HG02571 (cell line): ENCODE results near the gene DSG1.
"Not testable (repeated sequence)": the region's sequence is repeated elsewhere in the genome, so short reads cannot be mapped to it uniquely, and the experiment has no call there.

ENCODE experiments used
- ATAC-seq: cut with Tn5 transposase; IDR thresholded peaks from one replicate; pipeline ENCODE4 v1.9.1; 2021; ENCODE audit warnings: mild to moderate bottlenecking, moderate library complexity; ENCODE audit not compliant: unreplicated experiment

The DSG1 gene

GRCh38 chr18:31329787-31330438, 12.0 kb downstream of the DSG1 start:
- ATAC-seq: no peak

GRCh38 chr18:31343454-31343853, 25.5 kb downstream of the DSG1 start:
- ATAC-seq: no peak

- ATAC-seq: not testable (repeated sequence)
Measured at GRCh38 chr18:31353336-31353735, 35.4 kb downstream of the DSG1 start.

DNA sequence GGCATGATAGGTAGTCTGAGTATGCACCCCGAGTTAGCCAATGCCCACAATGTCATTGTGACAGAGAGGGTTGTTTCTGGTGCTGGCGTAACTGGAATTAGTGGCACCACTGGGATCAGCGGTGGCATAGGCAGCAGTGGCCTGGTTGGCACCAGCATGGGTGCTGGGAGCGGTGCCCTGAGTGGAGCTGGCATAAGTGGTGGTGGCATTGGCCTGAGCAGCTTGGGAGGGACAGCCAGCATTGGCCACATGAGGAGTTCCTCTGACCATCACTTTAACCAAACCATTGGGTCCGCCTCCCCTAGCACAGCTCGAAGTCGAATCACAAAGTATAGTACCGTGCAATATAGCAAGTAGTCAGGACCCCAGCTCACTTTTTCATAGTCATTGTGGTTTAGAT, 37.0 kb downstream of the DSG1 start:
- no peak for ATAC-seq

DNA sequence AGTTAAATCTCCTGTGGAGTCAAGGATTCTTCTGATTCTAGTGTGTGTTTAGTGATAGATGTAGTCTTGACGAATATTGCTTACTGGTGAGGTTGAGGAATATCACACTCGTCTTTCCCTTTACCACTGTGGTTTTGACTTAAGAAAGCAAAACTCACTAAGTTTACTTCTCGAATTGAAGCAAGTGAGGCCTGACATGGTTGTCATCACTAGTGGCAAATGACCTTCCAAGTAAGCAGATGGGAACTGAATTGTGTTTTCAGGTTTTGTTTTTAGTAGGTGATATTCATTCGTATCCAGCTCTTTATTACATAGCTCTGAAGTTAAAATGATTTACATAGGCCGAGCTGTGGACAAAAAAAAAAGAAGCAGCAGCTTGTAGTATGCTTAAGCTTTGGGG, 38.1 kb downstream of the DSG1 start:
- no peak for ATAC-seq

GRCh38 chr18:31364190-31364589, 46.2 kb downstream of the DSG1 start:
- no peak for ATAC-seq

DNA sequence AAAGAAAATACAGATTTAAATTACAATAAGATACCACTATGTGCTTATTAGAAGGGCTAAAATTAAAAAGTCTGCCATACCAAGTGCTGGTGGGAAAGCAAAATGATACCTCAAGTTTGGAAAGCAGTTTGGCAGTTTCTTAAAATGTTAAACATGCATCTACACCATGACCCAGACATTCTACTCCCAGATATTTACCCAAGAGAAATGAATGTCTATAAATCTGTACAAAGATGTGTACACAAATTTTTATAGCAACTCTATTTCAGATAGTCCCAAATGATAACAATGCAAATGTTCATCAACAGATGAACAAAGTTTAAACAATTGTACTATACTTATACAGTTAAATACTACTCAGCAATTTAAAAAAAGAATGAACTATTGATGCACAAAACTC, 51.5 kb downstream of the DSG1 start:
- no peak for ATAC-seq

GRCh38 chr18:31371989-31372388, 54.0 kb downstream of the DSG1 start:
- no peak for ATAC-seq

- no peak for ATAC-seq
Measured at GRCh38 chr18:31373641-31374040, 55.7 kb downstream of the DSG1 start.

DNA sequence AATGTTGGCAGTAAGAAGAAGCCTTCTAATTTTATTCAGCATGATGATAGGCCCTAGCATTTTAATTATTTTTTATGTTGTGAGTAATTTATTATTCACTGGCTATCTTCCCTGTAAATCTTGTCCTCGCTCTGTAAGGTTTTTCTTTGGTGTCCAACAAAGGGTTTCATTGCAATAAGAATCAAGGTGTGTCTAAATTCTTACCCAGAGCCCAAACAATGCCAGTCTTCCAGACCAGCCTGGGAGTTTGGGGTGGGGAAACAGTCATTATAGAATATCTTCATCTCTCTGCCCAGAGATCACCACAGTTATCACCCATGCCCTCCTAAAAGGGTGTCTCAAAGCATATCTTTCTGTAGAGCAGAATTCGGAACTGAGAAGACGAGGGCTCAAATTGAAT, 58.5 kb downstream of the DSG1 start, which contains the start of gene DSG4:
Gene DSG4 (plus strand): TSS at position 301 of the 400 bp plus-strand sequence. CDS start 135 bp downstream, outside the sequence.
- ATAC-seq: no peak

DNA sequence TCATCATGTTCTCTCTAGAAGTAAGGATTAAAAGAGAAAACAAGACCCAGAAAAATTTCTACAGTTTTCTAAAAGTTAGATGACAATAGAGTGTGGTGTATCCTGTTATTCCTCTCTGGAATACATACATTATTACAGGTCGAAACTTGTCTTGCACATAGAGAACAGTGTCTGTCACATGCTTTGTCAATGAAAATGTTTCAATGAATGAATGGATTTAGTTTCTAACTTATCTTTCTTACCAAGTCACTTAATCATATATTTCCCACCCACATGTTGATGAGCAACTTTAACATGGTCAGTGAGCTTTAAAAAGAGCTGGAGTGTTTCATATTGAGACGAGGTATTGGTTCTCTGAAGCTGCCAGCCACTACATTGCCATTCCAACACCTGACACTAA, 63.0 kb downstream of the DSG1 start:
- ATAC-seq: no peak

DNA sequence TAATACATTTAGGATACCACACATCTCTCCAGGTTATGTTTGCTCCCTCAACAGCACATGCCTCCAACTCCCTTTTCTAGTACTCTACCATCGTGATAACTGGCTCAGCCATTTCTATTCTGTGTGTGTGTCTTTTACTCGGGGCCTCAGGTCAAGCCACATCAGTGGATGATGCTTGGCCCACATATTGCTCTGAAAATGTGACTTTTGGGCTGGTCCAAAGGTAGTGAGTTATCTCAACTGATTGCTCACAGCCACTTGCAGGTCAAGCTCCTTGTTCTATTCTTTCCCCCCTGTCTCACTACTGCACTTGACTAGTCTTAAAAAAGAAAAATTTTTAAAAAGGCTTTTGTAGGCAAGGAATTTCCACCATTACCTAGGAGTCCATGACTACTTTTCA, 64.1 kb downstream of the DSG1 start:
- ATAC-seq: no peak

- ATAC-seq: no peak
Measured at GRCh38 chr18:31386741-31387140, 68.8 kb downstream of the DSG1 start.

GRCh38 chr18:31393286-31393685, 75.3 kb downstream of the DSG1 start:
- no peak for ATAC-seq

- no peak for ATAC-seq
Measured at GRCh38 chr18:31396796-31397612, 79.0 kb downstream of the DSG1 start.

GRCh38 chr18:31398191-31398590, 80.2 kb downstream of the DSG1 start:
- ATAC-seq: no peak

DNA sequence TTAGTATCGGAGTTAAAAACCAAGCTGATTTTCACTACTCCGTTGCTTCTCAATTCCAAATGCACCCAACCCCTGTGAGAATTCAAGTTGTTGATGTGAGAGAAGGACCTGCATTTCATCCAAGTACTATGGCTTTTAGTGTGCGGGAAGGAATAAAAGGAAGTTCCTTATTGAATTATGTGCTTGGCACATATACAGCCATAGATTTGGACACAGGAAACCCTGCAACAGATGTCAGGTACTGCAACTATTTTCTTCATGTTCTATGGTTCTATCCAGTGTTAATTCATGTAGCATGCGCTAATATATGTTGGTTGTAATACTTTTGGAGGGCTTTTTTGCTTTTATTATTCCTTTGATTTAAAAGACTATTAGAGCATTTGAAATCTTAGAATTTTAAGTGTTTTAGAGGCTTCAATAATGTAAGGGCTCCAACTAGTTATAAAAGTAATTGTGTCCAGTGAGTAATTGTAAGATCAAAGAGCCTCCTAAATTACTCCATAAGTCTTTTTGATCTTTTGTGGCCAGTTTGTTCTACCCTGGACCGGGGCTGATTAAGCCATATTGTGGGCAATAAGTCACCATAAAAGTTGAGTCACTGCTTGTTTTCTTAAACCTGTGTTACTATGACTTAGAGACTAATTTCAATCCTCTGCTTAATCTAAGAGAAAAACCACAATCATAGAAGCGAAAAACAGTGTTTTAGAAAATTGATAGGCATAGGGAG, 81.5 kb downstream of the DSG1 start:
- no peak for ATAC-seq

- ATAC-seq: no peak
Measured at GRCh38 chr18:31401156-31402025, 83.4 kb downstream of the DSG1 start.

GRCh38 chr18:31402026-31402373, 84.0 kb downstream of the DSG1 start:
- ATAC-seq: no peak

DNA sequence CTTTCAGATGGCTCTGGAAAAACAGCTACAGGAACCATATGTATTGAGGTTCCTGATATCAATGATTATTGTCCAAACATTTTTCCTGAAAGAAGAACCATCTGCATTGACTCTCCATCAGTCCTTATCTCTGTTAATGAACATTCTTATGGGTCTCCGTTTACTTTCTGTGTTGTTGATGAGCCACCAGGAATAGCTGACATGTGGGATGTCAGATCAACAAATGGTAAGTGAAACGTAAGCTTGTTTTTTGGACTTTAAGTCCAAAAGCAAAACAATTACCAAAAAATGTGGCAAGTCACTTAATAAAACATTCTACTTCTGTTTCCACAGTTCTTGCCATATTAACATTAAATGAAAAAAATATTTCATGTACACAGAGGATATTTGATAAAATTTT, 85.4 kb downstream of the DSG1 start:
- no peak for ATAC-seq
